SK-N-MC (cell line): ENCODE results near the gene CRAMP1.

Source experiments
- DNase-seq: peaks from one replicate; pipeline ENCODE4 v3.0.0-alpha.2; 2011; ENCODE audit warnings: low read depth, low spot score
- H3K27ac ChIP-seq: fragments of 200-600 bp; sonication (generic); 2 replicates; pipeline ENCODE4 v1.5.1; 2016; ENCODE audit warnings: mixed run types
- H3K36me3 ChIP-seq: fragments of 200-600 bp; sonication (generic); 2 replicates; pipeline ENCODE4 v1.6.1; 2017; ENCODE audit warnings: antibody characterized with exemption, low read length, mixed read lengths; ENCODE audit not compliant: insufficient read depth
- H3K4me3 ChIP-seq: fragments of 200-600 bp; sonication (generic); 2 replicates; pipeline ENCODE4 v1.5.1; 2016
- H3K9ac ChIP-seq: fragments of 200-600 bp; sonication (generic); 2 replicates; pipeline ENCODE4 v1.8.0; 2017; ENCODE audit warnings: mixed run types, mixed read lengths; ENCODE audit not compliant: insufficient read length
- H3K9me3 ChIP-seq: fragments of 200-600 bp; sonication (generic); 2 replicates; pipeline ENCODE4 v1.6.1; 2017; ENCODE audit warnings: low read depth, mild to moderate bottlenecking, antibody characterized with exemption, low read length, moderate library complexity, mixed read lengths
- EZH2 ChIP-seq: fragments of 200-600 bp; sonication (generic); IDR thresholded peaks from one replicate; pipeline ENCODE4 v1.6.1; 2017; ENCODE audit warnings: antibody characterized with exemption
- FOXP2 ChIP-seq: optimal IDR thresholded peaks from 2 replicates; pipeline ENCODE3; 2011; ENCODE audit warnings: mild to moderate bottlenecking, moderate library complexity; ENCODE audit not compliant: insufficient read depth; ENCODE audit errors: extremely low read length, control extremely low read depth
- POLR2AphosphoS5 ChIP-seq: IDR thresholded peaks from 2 replicates; pipeline ENCODE4 v1.6.1; 2012; ENCODE audit warnings: mild to moderate bottlenecking, low read depth, low read length, borderline replicate concordance

Gene CRAMP1

DNA sequence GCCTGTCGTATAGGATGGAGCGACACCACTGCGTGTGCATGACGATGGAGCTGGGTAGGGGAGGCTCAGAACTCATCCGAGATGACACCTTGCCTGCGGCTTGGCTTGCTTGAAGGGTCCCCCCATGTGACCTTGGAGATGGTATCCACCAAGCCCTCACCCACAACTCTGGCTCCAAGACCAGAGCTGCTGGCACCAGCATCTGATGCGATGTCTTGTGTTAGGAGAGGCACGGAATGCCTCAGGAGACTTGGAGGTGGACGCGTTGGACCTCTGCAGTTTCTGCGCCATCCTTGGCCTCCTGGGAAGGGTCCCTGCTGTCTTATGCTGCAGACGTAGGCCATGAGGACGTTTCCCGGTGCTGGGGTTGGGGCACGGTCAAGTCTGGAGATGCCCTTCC lies 7.8 kb downstream of the CRAMP1 start:
- no peak overlapping the region for H3K9ac ChIP-seq
- no peak overlapping the region for H3K27ac ChIP-seq
- TF ChIP-seq EZH2 (no peak), FOXP2 (no peak), POLR2AphosphoS5 (no peak)
- DNase-seq = no peak
- H3K4me3 ChIP-seq = no peak overlapping the region
- H3K36me3 ChIP-seq = peaks cover 36% of the 10 kb centered on the region
- H3K9me3 ChIP-seq = no peaks in the 10 kb centered on the region

DNA sequence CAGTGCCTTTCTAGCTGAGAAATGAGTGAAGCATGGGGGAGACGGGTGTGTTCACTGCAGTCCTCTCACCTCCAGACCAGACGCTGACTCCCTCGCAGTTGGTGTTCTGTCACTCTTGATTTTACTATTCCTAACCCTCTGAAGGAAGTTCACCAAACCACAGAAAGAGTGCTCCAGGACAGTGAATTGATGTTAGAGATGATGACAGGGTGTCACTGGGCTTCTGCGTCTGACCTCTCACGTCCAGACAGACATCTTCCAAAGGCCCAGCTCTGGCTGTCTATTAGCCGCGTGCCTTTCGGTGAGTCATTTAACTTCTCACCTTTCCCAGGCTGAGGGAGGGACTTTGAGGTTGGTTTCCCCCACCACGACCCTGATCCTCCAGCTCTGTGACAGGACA lies 8.2 kb downstream of the CRAMP1 start:
- no peak for DNase-seq
- TF ChIP-seq POLR2AphosphoS5 (no peak), EZH2 (no peak), FOXP2 (no peak)
- Histone ChIP-seq H3K9ac (no peak overlapping the region), H3K36me3 (peaks cover 36% of the 10 kb centered on the region), H3K4me3 (no peak overlapping the region), H3K9me3 (no peaks in the 10 kb centered on the region), H3K27ac (no peak overlapping the region)

DNA sequence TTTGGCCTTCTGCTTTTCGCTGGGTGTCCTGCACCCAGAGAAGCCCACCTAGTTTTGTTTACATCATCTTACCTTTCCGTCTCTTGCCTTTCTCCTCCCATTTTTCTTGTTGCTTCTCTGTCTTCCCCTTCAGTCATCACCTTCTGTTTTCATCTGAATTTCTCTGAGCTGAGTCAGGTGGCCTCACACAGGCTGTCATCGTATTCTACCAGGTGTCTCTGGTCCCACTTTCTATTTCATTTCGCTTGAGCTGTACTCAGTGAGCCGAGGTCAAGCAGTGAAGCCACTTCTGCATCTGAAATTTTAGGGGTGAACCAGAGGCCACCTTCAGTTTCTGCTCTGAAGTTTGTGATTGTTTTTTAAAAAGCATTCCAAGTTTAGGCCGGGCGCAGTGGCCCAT lies 9.7 kb downstream of the CRAMP1 start:
- Histone ChIP-seq H3K9me3 (no peaks in the 10 kb centered on the region), H3K4me3 (no peak overlapping the region), H3K27ac (no peak overlapping the region), H3K9ac (no peak overlapping the region), H3K36me3 (peaks cover 31% of the 10 kb centered on the region; the same call in 1 of the 2 replicates)
- no peak for DNase-seq
- TF ChIP-seq EZH2 (no peak), FOXP2 (no peak), POLR2AphosphoS5 (no peak)

DNA sequence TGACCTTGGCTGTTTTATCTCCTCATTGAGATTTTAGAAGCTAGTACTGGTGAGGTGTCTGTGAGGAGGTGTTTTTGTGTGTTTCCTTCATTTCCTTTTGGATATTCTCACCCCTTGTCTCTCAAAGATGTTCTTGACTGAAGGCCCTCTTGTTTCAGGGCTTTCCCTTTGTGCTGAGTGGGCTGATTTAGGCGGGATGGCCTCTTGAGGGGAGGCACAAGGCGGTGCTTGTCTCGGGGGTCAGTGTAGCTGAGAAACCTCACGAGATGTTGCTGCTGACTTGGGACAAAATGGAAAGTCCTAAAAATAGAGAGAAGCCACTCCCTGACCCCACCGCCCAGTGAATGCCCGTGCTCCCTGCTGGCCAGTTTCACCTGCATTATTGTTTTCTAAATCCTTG lies 14.2 kb downstream of the CRAMP1 start:
- no peaks in the 10 kb centered on the region for H3K9me3 ChIP-seq
- TF ChIP-seq POLR2AphosphoS5 (no peak), EZH2 (no peak), FOXP2 (no peak)
- H3K4me3 ChIP-seq = no peak overlapping the region
- no peak for DNase-seq
- no peak overlapping the region for H3K27ac ChIP-seq
- no peak overlapping the region for H3K9ac ChIP-seq
- peaks cover 3% of the 10 kb centered on the region; the same call in 1 of the 2 replicates for H3K36me3 ChIP-seq

DNA sequence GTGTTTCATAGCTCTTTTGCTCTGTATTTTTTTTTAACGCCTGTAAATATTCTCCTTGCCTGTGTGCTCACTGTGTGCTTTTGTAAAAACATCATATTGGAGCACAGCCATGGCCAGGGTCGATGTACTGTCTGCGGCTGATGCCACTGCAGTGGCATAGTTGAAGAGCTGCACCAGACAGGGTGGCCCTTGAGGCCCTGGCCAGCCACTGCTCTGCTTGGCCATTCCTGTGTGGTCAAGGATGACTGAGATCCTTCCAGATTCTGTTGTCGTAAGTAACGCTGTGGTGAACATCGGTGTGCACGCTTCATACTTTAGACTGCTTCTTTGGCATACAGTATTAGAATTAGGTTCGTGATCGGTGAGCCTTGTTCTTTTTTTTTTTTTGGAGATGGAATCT lies 14.6 kb downstream of the CRAMP1 start:
- H3K27ac ChIP-seq = no peak overlapping the region
- H3K9me3 ChIP-seq = no peaks in the 10 kb centered on the region
- DNase-seq = no peak
- TF ChIP-seq EZH2 (no peak), FOXP2 (no peak), POLR2AphosphoS5 (no peak)
- H3K4me3 ChIP-seq = no peak overlapping the region
- no peak overlapping the region for H3K9ac ChIP-seq
- peaks cover 3% of the 10 kb centered on the region; the same call in 1 of the 2 replicates for H3K36me3 ChIP-seq

DNA sequence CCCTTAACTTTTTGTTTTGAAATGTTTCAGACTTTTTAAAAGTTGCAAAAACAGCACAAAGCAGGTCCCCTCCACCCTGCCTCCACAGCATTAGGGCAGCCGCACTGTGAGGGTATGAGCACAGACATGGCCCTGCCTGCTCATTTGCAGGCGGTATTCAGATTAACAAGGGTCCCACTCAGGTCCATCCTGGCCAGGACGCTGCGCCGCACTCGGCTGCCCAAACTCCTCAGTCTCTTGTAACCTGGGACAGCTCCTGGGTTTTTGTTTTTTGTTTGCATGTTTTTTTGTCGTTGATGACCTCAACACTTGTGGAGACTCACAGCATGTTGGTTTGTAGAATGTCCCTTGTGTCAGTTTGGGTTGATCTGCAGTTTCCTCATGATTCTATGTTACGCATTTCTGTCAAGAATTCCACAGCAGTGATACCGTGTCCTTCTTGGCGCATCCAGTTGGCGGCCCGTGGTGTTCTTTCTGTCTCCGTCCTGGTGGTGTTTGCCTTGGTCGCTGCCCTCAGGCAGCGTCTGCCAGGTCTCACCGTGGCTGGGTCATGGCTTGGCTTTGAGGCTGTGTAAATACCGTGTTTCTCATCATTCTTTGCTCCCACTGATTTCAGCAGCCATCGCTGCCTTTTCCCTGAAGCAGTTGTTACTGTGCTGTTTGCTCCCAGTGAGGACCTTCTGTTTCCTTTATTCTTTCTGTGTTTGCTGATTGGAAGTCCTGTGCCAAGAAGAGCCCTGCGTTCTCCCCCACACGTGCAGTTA lies 18.5 kb downstream of the CRAMP1 start:
- TF ChIP-seq EZH2 (no peak), POLR2AphosphoS5 (no peak), FOXP2 (no peak)
- no peaks in the 10 kb centered on the region for H3K9me3 ChIP-seq
- H3K36me3 ChIP-seq = peaks cover 31% of the 10 kb centered on the region; the same call in 1 of the 2 replicates

DNA sequence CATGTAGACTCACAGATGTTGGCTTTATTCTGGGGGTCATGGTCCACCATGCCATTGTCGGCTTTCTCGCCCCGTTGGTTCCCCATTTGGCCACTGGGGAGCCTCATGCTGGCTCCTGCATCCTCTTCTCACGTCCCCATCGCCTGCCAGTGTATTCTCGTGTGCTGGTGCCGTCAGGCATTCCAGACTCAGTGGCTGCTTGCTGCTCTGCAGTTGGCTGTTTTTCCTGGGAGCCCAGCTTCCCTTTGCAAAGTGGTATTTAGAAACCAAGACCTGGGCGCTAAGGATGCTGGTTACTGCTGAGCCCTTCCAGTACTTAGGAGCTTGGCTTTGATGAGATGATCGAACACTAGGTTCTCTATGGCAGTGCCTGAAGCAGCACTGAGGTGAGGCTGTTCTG lies 19.1 kb downstream of the CRAMP1 start:
- Histone ChIP-seq H3K4me3 (no peak overlapping the region), H3K9me3 (no peaks in the 10 kb centered on the region), H3K9ac (no peak overlapping the region), H3K36me3 (peaks cover 29% of the 10 kb centered on the region; the same call in 1 of the 2 replicates), H3K27ac (no peak overlapping the region)
- TF ChIP-seq FOXP2 (no peak), EZH2 (no peak)
- DNase-seq = no peak

More for the DNA sequence above, 18.5 kb downstream of the CRAMP1 start:
- no peak overlapping the region for H3K27ac ChIP-seq
- DNase-seq = no peak
- no peak overlapping the region for H3K4me3 ChIP-seq
- no peak overlapping the region for H3K9ac ChIP-seq

DNA sequence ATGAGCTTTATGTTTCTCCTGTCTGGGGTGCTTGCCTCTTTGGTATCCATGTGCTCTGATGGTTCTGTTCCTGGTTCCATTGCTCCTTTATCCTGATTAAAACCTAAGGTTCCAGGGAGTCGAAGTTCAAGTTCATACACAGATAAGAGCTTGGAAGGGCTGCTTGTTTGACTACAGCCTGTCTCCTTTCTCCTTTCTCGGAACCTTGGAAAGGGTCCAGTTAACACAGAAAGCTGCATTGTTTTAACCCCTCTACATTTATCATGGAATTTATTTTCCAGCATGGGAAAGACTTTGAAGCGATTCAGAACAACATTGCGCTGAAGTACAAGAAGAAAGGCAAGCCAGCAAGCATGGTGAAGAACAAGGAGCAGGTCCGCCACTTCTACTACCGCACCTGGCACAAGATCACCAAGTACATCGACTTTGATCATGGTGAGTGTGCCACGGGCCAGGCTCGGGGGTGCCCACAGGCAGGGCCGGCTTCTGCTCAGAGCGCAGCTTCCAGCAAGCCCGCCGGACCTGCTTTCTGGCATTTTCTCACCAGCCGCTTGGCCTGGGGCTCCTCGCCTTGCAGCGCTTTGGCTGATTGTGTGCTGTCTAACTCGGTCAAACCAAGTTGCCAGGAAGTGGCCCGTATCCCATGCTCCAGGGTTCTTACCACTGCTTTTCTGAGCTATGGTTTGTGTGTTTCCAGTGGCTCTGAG lies 19.9 kb downstream of the CRAMP1 start:
- TF ChIP-seq FOXP2 (no peak), POLR2AphosphoS5 (no peak), EZH2 (no peak)
- H3K4me3 ChIP-seq = no peak overlapping the region
- no peak overlapping the region for H3K9ac ChIP-seq
- no peak for DNase-seq
- no peak overlapping the region for H3K27ac ChIP-seq
- peaks cover 29% of the 10 kb centered on the region; the same call in 1 of the 2 replicates for H3K36me3 ChIP-seq
- no peaks in the 10 kb centered on the region for H3K9me3 ChIP-seq
